Central memory CD8-positive, alpha-beta T cell (primary cell): Measurements from ENCODE around the gene CD101.
A peak's percentile ranks its signal among the peaks of the same experiment; 100 is the strongest.

Source experiments
- ATAC-seq: fragments of 150-1000 bp; cut with Tn5 transposase; replicated peaks from 2 replicates; pipeline ENCODE4 v1.10.0; 2022; ENCODE audit warnings: mild to moderate bottlenecking, moderate FRiP score, moderate number of reproducible peaks; ENCODE audit not compliant: poor library complexity, severe bottlenecking; ENCODE audit errors: extremely low read depth
- DNase-seq, 2 donors: peaks; one replicate each; pipeline ENCODE4 v3.0.0; 2021; ENCODE audit warnings: low spot score in 2 of 2
- H3K27ac Mint-ChIP-seq: one replicate; pipeline ENCODE4 v1.8.0; 2022; ENCODE audit warnings: low read depth, mild to moderate bottlenecking, moderate library complexity, mixed read lengths
- H3K27me3 Mint-ChIP-seq: one replicate; pipeline ENCODE4 v1.8.0; 2022; ENCODE audit warnings: mixed read lengths
- H3K36me3 Mint-ChIP-seq: one replicate; pipeline ENCODE4 v1.8.0; 2022; ENCODE audit warnings: mild to moderate bottlenecking, moderate library complexity, mixed read lengths; ENCODE audit not compliant: insufficient read depth
- H3K4me1 Mint-ChIP-seq: one replicate; pipeline ENCODE4 v1.8.0; 2022; ENCODE audit warnings: mixed read lengths
- H3K4me3 Mint-ChIP-seq: one replicate; pipeline ENCODE4 v1.8.0; 2022; ENCODE audit warnings: mild to moderate bottlenecking, moderate library complexity, mixed read lengths
- H3K9me3 Mint-ChIP-seq: one replicate; pipeline ENCODE4 v1.8.0; 2022; ENCODE audit warnings: mixed read lengths

Gene CD101

DNA sequence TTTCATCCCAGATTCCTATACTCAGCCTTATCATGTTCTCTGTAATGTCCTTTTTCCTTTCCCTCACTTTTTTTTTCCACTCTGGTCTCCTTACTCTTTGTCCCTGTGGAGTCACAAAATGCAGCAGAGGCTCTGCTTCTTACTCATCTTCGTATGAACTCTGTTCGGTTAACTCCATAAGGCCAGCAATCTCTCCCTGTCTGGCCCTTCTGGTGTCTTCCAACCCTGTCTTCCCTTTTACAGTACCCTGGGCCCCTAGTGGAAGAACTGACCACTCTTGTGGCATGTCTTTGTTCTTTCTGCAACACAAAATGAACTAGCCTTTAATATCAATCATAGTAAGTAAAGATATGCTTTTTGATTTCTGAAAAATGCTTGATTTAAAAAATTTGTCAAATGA, 7.1 kb downstream of the CD101 start:
- Mint-ChIP-seq H3K36me3 (peaks cover 4% of the 10 kb centered on the region), H3K9me3 (no peaks in the 10 kb centered on the region), H3K4me1 (peaks cover 28% of the 10 kb centered on the region), H3K4me3 (peak overlapping the region; percentile 3), H3K27ac (peak overlapping the region; percentile 61), H3K27me3 (no peaks in the 10 kb centered on the region)
- DNase-seq (no peak), ATAC-seq (no peak)

DNA sequence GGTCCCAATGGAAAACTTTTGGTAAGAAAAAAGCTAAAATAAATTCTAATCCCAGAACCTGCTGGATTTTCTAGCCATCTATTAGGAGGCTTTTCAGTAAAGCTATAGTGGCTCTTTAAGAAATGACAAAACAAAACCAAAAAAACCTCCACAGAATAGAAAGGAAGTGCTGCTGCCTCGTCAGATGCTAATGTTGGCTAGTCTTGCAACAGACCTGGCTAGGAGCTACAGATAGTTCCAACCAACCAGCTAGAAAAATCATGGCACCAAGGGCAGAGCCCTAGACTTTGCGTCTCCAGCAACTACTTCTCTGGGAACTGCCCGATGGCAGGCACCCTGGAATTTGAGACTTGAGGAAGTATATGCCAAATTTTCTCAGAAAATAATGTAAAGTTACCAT, 7.6 kb downstream of the CD101 start:
- ATAC-seq = peak; percentile 47
- Mint-ChIP-seq H3K4me3 (peak overlapping the region; percentile 45), H3K36me3 (peaks cover 4% of the 10 kb centered on the region), H3K27me3 (no peaks in the 10 kb centered on the region), H3K27ac (peak overlapping the region; percentile 61), H3K9me3 (no peaks in the 10 kb centered on the region), H3K4me1 (peaks cover 27% of the 10 kb centered on the region)
- no peak for DNase-seq

DNA sequence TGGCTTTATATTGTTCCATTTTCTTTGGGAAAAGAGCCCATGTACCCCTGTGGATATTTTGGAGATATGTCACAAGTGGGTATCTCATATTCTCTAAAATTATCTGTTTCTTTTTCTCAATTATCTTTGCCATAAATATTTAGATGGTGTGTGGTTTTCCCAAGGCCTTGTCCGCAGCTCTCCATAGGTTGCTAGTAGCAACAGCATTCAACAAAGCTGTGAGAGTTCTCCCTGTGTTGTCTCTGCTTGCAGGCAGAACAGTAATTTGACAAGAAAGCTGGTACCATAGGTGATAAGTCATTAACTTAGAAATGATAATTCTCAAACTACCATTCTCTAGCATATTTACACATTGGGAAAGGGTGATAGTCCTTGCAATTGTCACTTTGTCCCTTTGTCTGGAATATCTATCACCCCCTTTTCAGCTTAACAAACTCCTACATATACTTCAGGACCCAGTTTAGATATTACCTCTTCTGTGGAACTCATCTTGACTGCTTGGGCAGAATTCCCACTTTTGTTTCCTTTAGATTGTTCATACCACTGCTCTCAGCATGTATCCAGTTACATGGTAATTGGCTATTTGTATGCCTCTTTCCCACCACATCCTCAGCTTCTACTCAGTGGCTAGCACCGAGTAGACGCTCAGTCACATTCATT, 8.9 kb downstream of the CD101 start:
- no peaks in the 10 kb centered on the region for H3K9me3 Mint-ChIP-seq
- H3K4me3 Mint-ChIP-seq = peak overlapping the region; percentile 27
- H3K27ac Mint-ChIP-seq = no peak overlapping the region
- DNase-seq (no peak), ATAC-seq (no peak)
- H3K36me3 Mint-ChIP-seq = peaks cover 3% of the 10 kb centered on the region
- H3K4me1 Mint-ChIP-seq = peaks cover 23% of the 10 kb centered on the region
- no peaks in the 10 kb centered on the region for H3K27me3 Mint-ChIP-seq

DNA sequence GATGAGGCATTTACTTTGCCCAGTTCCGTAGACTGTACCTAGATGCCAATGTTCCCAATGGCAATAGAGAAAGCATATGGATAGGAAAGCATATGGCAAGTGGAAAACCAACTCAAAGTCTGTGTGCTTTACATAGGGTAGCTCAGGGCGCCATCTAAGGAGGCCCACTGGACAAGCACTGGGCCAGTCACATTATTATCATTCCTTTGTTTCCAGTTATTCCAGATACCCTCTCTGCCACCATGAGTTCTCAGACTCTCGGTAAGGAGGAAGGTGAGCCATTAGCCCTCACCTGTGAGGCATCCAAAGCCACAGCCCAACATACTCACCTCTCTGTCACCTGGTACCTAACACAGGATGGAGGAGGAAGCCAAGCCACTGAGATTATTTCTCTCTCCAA, 9.8 kb downstream of the CD101 start:
- DNase-seq = no peak
- no peak overlapping the region for H3K27ac Mint-ChIP-seq
- ATAC-seq = no peak
- no peaks in the 10 kb centered on the region for H3K9me3 Mint-ChIP-seq
- peaks cover 4% of the 10 kb centered on the region for H3K36me3 Mint-ChIP-seq
- H3K27me3 Mint-ChIP-seq = no peaks in the 10 kb centered on the region
- H3K4me1 Mint-ChIP-seq = peaks cover 21% of the 10 kb centered on the region
- no peak overlapping the region for H3K4me3 Mint-ChIP-seq

DNA sequence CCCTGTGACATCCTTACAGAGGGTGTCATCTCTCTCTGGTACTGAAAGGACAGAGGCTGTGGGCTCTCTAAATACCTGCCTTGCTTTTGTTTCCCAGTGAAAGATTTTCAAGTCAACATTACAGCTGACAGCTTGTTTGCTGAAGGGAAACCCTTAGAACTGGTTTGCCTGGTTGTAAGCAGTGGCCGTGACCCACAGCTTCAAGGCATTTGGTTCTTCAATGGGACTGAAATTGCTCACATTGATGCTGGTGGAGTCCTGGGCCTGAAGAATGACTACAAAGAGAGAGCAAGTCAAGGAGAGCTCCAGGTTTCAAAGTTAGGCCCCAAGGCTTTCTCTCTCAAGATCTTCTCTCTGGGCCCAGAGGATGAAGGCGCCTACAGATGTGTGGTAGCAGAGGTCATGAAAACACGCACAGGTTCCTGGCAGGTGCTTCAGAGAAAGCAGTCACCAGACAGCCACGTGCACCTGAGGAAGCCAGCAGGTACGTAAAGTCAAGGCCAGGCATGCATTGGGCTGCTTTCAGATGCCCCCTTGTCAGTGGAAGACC, 11.8 kb downstream of the CD101 start:
- peaks cover 15% of the 10 kb centered on the region for H3K4me1 Mint-ChIP-seq

DNA sequence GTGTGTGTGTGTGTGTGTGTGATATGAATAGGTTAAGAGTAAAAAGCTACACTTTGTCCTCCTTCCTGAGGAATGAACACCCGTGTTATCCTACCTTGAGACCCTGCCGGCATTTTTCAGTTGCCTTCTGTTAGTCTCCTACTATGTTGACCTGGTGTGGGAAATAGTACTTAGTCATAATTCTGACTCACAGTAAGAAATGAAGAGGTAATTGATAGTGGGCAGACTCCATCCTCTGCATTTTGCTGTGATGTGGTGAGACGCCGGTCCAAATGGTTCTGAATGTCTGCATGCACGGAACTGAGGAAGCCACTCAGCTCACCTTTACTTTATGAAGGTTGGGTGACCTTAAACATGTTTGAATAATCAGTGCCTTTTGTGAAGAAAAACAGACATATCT, 12.6 kb downstream of the CD101 start:
- no peak overlapping the region for H3K27ac Mint-ChIP-seq
- no peak overlapping the region for H3K4me3 Mint-ChIP-seq
- H3K9me3 Mint-ChIP-seq = no peaks in the 10 kb centered on the region
- H3K27me3 Mint-ChIP-seq = no peaks in the 10 kb centered on the region
- peaks cover 7% of the 10 kb centered on the region for H3K36me3 Mint-ChIP-seq
- no peak for ATAC-seq
- H3K4me1 Mint-ChIP-seq = peaks cover 7% of the 10 kb centered on the region
- no peak for DNase-seq

More for the DNA sequence above, 11.8 kb downstream of the CD101 start:
- ATAC-seq (no peak), DNase-seq (no peak)
- Mint-ChIP-seq H3K27me3 (no peaks in the 10 kb centered on the region), H3K9me3 (no peaks in the 10 kb centered on the region), H3K4me3 (no peak overlapping the region), H3K36me3 (peaks cover 9% of the 10 kb centered on the region), H3K27ac (no peak overlapping the region)

DNA sequence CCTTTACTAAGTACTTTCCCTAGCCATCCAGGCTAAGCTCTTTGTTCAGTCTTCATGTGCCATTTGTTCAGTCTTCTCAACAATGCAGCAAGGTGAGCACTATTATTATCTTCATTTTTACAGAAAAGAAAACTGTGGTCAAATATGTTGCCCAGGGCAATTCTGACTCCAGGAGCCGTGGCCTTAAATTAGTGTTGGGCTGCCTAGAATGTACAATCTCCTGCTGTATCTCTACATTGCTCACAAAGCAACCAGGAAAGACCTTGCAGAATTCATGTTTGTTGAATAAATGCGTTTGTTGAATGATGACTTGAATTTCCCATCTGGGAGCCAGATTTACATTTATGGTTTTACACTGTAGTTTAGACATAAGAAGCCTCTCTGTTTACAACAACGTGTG, 14.2 kb downstream of the CD101 start:
- H3K36me3 Mint-ChIP-seq = peaks cover 7% of the 10 kb centered on the region
- no peaks in the 10 kb centered on the region for H3K27me3 Mint-ChIP-seq

DNA sequence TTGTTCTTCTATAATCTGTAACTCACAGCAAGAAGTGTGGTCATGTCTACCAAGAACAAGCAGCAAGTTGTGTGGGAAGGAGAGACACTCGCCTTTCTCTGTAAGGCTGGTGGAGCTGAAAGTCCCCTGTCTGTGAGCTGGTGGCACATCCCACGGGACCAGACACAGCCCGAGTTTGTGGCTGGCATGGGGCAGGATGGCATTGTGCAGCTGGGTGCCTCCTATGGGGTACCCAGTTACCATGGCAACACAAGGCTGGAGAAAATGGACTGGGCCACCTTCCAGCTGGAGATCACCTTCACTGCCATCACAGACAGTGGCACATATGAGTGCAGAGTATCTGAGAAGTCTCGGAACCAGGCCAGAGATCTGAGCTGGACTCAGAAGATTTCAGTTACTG, 15.5 kb downstream of the CD101 start:
- H3K4me1 Mint-ChIP-seq = no peaks in the 10 kb centered on the region
- H3K27ac Mint-ChIP-seq = no peak overlapping the region
- no peaks in the 10 kb centered on the region for H3K9me3 Mint-ChIP-seq
- DNase-seq (no peak), ATAC-seq (no peak)
- H3K4me3 Mint-ChIP-seq = no peak overlapping the region
- H3K27me3 Mint-ChIP-seq = no peaks in the 10 kb centered on the region
- peaks cover 7% of the 10 kb centered on the region for H3K36me3 Mint-ChIP-seq

More for the DNA sequence above, 14.2 kb downstream of the CD101 start:
- no peak overlapping the region for H3K4me3 Mint-ChIP-seq
- ATAC-seq (no peak), DNase-seq (no peak)
- H3K27ac Mint-ChIP-seq = no peak overlapping the region
- no peaks in the 10 kb centered on the region for H3K4me1 Mint-ChIP-seq
- H3K9me3 Mint-ChIP-seq = no peaks in the 10 kb centered on the region

DNA sequence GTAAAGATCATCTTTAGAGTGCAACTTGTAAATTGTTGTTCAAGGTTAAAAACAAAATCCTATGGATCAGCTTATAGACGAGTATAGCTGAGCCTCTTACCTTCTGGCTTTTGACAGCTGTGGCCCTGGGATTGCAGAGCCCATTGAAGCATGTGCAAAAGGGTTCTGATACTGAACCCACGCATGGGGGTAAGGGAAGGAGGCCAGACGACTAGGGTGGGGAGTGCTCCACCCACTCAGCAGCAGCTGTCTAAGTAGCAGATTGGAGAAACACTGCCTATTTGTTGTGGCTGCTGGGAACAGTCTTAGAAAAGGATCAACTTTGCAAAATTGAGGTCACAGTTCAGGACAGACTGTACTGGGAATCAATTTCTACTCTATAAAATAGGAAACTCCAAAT, 16.1 kb downstream of the CD101 start:
- H3K27ac Mint-ChIP-seq = no peak overlapping the region
- H3K36me3 Mint-ChIP-seq = peaks cover 7% of the 10 kb centered on the region
- no peak overlapping the region for H3K4me3 Mint-ChIP-seq
- H3K4me1 Mint-ChIP-seq = no peaks in the 10 kb centered on the region
- DNase-seq = no peak
- no peaks in the 10 kb centered on the region for H3K9me3 Mint-ChIP-seq
- no peak for ATAC-seq
- H3K27me3 Mint-ChIP-seq = no peaks in the 10 kb centered on the region

DNA sequence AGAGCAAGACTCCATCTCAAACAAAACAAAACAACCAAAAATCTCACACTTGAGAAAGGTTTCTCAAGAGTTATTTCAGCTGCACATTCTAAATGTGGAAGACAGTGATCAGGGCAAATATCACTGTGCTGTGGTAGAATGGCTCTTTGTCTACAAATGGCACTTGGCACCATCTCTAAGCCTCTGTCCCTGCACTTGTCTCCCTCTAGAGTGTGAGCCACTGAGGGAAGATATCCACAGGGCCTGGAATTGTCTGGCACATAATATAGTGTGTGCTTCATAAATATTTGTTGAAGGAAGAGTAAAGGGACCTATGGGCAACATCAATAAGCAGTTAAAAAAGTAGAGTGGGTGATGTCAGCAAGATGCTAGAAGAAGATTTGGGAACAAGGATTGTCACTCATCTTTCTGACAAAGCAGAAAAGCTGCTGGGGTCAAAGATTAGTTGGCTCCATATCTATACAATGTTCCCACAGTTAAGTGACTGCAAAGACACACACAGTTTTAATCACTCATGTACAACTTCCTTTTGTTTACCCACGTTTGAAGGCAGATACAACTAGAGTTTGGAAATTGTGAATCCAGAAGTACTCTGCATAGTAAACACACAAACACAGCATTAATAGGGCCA, 19.1 kb downstream of the CD101 start:
- no peak overlapping the region for H3K27ac Mint-ChIP-seq
- H3K36me3 Mint-ChIP-seq = peaks cover 7% of the 10 kb centered on the region
- no peak overlapping the region for H3K4me3 Mint-ChIP-seq
- ATAC-seq (no peak), DNase-seq (no peak)
- H3K4me1 Mint-ChIP-seq = no peaks in the 10 kb centered on the region
- H3K9me3 Mint-ChIP-seq = no peaks in the 10 kb centered on the region
- H3K27me3 Mint-ChIP-seq = no peaks in the 10 kb centered on the region

DNA sequence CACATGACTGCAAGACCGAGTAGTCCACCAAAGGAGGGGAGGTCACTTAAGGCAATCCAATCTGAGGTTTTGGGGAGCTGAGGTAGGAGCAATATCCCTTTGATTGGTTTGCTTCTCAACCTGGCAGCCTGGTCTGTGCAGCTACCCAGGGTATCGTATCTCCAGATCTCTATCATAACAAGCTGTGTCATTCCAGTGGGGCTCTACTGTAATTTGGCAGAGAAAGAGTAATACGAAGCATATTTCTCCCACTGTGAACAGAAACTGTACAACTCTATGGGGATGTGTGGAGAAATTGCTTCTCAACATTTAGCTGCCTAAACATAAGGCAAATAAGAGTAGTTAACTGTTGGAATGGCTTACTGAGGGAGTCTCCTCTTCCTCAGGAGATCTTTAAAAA, 20.6 kb downstream of the CD101 start:
- Mint-ChIP-seq H3K36me3 (peaks cover 5% of the 10 kb centered on the region), H3K27me3 (no peaks in the 10 kb centered on the region), H3K27ac (no peak overlapping the region), H3K9me3 (no peaks in the 10 kb centered on the region), H3K4me3 (no peak overlapping the region), H3K4me1 (no peaks in the 10 kb centered on the region)
- no peak for ATAC-seq
- no peak for DNase-seq

DNA sequence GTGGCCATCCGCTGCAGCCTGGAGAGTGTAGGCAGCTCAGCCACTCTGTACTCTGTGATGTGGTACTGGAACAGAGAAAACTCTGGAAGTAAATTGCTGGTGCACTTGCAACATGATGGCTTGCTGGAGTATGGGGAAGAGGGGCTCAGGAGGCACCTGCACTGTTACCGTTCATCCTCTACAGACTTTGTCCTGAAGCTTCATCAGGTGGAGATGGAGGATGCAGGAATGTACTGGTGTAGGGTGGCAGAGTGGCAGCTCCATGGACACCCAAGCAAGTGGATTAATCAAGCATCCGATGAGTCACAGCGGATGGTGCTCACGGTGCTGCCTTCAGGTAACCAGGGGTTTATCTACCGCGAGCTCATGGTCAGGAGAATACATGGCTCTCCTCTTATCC, 24.0 kb downstream of the CD101 start:
- Mint-ChIP-seq H3K4me1 (no peaks in the 10 kb centered on the region), H3K27me3 (no peaks in the 10 kb centered on the region), H3K9me3 (no peaks in the 10 kb centered on the region), H3K36me3 (peaks cover 5% of the 10 kb centered on the region), H3K27ac (no peak overlapping the region), H3K4me3 (no peak overlapping the region)
- DNase-seq = no peak
- ATAC-seq = no peak

DNA sequence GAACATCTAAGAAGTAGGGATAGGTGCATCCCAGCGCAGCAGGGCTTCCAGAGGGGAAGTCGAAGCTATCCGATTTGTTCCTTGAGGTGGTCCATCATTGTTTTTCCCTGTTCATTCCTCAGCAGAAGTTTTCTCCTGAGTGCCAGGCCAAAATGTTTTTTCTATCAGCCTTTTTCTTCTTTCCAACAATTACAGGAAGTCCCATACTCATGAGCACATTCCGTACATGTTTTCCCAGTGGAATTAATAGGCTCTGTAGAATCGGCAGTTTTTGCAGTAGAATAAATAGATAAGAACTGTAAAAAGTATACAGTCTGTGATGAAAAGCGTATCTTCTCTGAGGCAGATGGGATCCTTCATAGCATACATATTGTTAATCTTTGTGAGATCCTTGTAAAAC, 24.8 kb downstream of the CD101 start:
- no peak for DNase-seq
- H3K9me3 Mint-ChIP-seq = no peaks in the 10 kb centered on the region
- H3K4me1 Mint-ChIP-seq = no peaks in the 10 kb centered on the region

More for the DNA sequence above, 24.8 kb downstream of the CD101 start:
- Mint-ChIP-seq H3K36me3 (peaks cover 5% of the 10 kb centered on the region), H3K27me3 (no peaks in the 10 kb centered on the region), H3K4me3 (no peak overlapping the region), H3K27ac (no peak overlapping the region)
- ATAC-seq = no peak
